Measurements from ENCODE around the gene MARCHF10. TPM values are rescaled to one million over a fixed set of nuclear protein-coding genes. Genes with fewer than 3 reads are reported as not detected.

Gene MARCHF10, protein sequence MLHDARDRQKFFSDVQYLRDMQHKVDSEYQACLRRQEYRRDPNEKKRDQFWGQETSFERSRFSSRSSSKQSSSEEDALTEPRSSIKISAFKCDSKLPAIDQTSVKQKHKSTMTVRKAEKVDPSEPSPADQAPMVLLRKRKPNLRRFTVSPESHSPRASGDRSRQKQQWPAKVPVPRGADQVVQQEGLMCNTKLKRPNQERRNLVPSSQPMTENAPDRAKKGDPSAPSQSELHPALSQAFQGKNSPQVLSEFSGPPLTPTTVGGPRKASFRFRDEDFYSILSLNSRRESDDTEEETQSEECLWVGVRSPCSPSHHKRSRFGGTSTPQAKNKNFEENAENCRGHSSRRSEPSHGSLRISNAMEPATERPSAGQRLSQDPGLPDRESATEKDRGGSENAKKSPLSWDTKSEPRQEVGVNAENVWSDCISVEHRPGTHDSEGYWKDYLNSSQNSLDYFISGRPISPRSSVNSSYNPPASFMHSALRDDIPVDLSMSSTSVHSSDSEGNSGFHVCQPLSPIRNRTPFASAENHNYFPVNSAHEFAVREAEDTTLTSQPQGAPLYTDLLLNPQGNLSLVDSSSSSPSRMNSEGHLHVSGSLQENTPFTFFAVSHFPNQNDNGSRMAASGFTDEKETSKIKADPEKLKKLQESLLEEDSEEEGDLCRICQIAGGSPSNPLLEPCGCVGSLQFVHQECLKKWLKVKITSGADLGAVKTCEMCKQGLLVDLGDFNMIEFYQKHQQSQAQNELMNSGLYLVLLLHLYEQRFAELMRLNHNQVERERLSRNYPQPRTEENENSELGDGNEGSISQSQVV
- under 1 TPM in 1 of 2 donors, not detected in 1; under 0.01 TPM for total RNA-seq

DNA sequence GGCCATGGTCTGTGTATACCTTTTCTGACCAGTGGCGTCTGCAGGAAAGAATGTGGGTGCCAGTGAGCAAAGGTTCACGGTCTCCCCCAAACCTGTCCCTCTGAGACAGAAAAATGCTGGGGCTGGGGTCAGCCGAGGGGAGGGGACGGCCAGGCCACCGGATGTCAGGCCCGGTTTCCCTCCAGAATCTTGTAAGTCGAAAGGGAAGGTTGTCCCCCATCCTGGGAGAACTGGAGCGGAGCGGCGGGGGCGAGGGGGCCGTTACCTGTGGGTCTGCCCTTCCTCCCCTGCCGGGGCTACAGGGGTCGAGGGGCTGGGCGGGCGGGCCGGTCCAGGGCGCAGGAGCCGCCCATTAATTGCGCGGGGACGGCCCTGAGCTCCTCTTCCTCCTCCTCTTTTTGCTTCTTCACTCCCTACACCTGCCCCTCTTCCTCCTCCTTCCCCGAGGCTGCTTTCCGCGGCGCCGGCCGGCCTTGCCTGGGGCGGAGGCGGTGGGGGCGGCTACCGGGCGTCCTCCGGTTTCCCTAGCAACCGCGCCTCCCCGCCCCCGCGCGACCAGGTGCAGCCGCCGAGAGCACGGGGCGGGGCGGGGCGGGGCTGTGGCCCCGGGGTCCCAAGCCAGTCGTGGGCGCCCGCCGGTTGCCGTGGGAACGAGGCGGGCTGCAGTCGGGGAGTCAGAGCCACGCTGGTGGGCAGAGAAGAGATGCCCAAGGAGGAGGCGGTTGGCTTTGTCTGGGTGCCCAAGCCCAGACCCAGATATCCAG lies at the start of gene MARCHF10:
Gene MARCHF10, minus strand, starts transcription at position 503 of the 764 bp plus-strand sequence. CDS start 6,579 bp downstream, outside the sequence.
- Histone ChIP-seq H3K27ac (no peak within 1 kb of the TSS), H3K4me1 (peaks cover 10% of the 10 kb centered on the region), H3K36me3 (replicated peaks in 1 of 2; ENCODE audit: insufficient read depth in 1 of 2, low read depth in 2 of 2) (no peaks in the 10 kb centered on the region), H3K27me3 (no peaks in the 10 kb centered on the region), H3K4me3 (no peak within 1 kb of the TSS), H3K9me3 (no peaks in the 10 kb centered on the region)
- ATAC-seq (peak; percentile 62), DNase-seq (peak; percentile 37 to 62 (median 48))
- intact Hi-C loops (cut with DNase I): no loop called here
- 7 to 8% methylated on average over 32 to 56 of the region's 57 CpGs for WGBS, 2 donors
- no peak for TF ChIP-seq CTCF (IDR thresholded peaks at IDR 0.05)
- no peak for TF ChIP-seq POLR2A (IDR thresholded peaks at IDR 0.05)

DNA sequence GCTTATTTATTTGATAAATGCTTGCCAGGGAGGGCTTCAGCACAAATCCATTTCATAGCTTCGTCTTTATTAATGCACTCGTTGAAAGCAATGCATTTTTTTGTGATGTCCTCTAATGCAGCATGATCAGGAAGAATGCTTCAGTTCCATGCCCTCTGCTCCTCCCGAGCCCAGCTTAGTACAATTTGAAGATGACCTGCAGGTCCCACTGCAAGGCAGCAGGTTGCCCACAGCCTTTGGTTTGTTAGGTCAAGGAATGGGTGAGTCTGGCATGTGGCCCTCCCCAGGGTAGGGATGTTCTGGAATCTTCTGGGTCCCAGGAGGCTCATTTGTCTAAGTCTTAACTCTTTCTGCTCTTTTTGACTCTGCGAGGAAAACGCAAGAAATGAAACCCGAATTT lies 49.4 kb upstream of the MARCHF10 start:
- Histone ChIP-seq H3K36me3 (replicated peaks in 1 of 2; ENCODE audit: insufficient read depth in 1 of 2, low read depth in 2 of 2) (no peaks in the 10 kb centered on the region), H3K4me3 (no peak overlapping the region), H3K9me3 (no peaks in the 10 kb centered on the region), H3K4me1 (no peaks in the 10 kb centered on the region), H3K27ac (no peak overlapping the region), H3K27me3 (no peaks in the 10 kb centered on the region)
- no peak for DNase-seq
- intact Hi-C loops (cut with DNase I): no loop called here
- WGBS, 2 donors: 73 to 78% methylated on average over 6 of the region's 6 CpGs
- no peak for ATAC-seq
- TF ChIP-seq CTCF (IDR thresholded peaks at IDR 0.05): no peak
- TF ChIP-seq POLR2A (IDR thresholded peaks at IDR 0.05): no peak

- DNase-seq (no peak), ATAC-seq (no peak)
- Histone ChIP-seq H3K4me3 (no peak overlapping the region), H3K4me1 (no peaks in the 10 kb centered on the region), H3K36me3 (replicated peaks in 1 of 2; ENCODE audit: insufficient read depth in 1 of 2, low read depth in 2 of 2) (no peaks in the 10 kb centered on the region), H3K27me3 (no peaks in the 10 kb centered on the region), H3K9me3 (no peaks in the 10 kb centered on the region), H3K27ac (no peak overlapping the region)
- TF ChIP-seq CTCF (IDR thresholded peaks at IDR 0.05) (no peak), POLR2A (IDR thresholded peaks at IDR 0.05) (no peak)
- WGBS, 2 donors: 53 to 59% methylated on average over 3 of the region's 3 CpGs
- intact Hi-C loops (cut with DNase I): no loop called here
Measured at GRCh38 chr17:62856594-62856993, 48.5 kb upstream of the MARCHF10 start.

GRCh38 chr17:62855156-62855555 lies 47.0 kb upstream of the MARCHF10 start:
- 46 to 53% methylated on average over 5 of the region's 5 CpGs for WGBS, 2 donors
- Histone ChIP-seq H3K36me3 (replicated peaks in 1 of 2; ENCODE audit: insufficient read depth in 1 of 2, low read depth in 2 of 2) (no peaks in the 10 kb centered on the region), H3K9me3 (no peaks in the 10 kb centered on the region), H3K27ac (no peak overlapping the region), H3K4me1 (no peaks in the 10 kb centered on the region), H3K4me3 (no peak overlapping the region), H3K27me3 (no peaks in the 10 kb centered on the region)
- intact Hi-C loops (cut with DNase I): no loop called here
- ATAC-seq: no peak
- no peak for TF ChIP-seq POLR2A (IDR thresholded peaks at IDR 0.05)
- no peak for TF ChIP-seq CTCF (IDR thresholded peaks at IDR 0.05)
- no peak for DNase-seq
